Measurements from ENCODE around the gene OSGEP.

Gene OSGEP

GRCh38 chr14:20434701-20435581, 19.7 kb downstream of the OSGEP start:
- DNase-seq (ENCODE audit: low read depth, low spot score), result no peak

GRCh38 chr14:20429801-20430669, 24.6 kb downstream of the OSGEP start:
- no peak for DNase-seq (ENCODE audit: low read depth, low spot score)

GRCh38 chr14:20428802-20429201, 25.8 kb downstream of the OSGEP start:
- no peak for DNase-seq (ENCODE audit: low read depth, low spot score)

GRCh38 chr14:20428010-20428365, 26.6 kb downstream of the OSGEP start:
- DNase-seq (ENCODE audit: low read depth, low spot score), result no peak

- peak; percentile 14 for DNase-seq (ENCODE audit: low read depth, low spot score)
These were observed 27.2 kb downstream of the OSGEP start for GRCh38 chr14:20427231-20428009.

- DNase-seq (ENCODE audit: low read depth, low spot score), result no peak
These were observed 29.8 kb downstream of the OSGEP start for GRCh38 chr14:20424851-20425250.

GRCh38 chr14:20422886-20423285, 31.7 kb downstream of the OSGEP start:
- no peak for DNase-seq (ENCODE audit: low read depth, low spot score)

GRCh38 chr14:20421267-20421666, 33.3 kb downstream of the OSGEP start:
- no peak for DNase-seq (ENCODE audit: low read depth, low spot score)

GRCh38 chr14:20419419-20419818, 35.2 kb downstream of the OSGEP start:
- no peak for DNase-seq (ENCODE audit: low read depth, low spot score)

GRCh38 chr14:20418501-20418909, 36.1 kb downstream of the OSGEP start:
- no peak for DNase-seq (ENCODE audit: low read depth, low spot score)

- DNase-seq (ENCODE audit: low read depth, low spot score), result no peak
These were observed 37.1 kb downstream of the OSGEP start for GRCh38 chr14:20417250-20418186.

- no peak for DNase-seq (ENCODE audit: low read depth, low spot score)
These were observed 38.4 kb downstream of the OSGEP start for GRCh38 chr14:20416223-20416622.

GRCh38 chr14:20415782-20416206, 38.8 kb downstream of the OSGEP start:
- DNase-seq (ENCODE audit: low read depth, low spot score), result peak; percentile 56

GRCh38 chr14:20413744-20414082, 40.9 kb downstream of the OSGEP start:
- DNase-seq (ENCODE audit: low read depth, low spot score), result no peak

GRCh38 chr14:20412876-20413743, 41.5 kb downstream of the OSGEP start, which contains the start of gene TEP1:
TEP1 (minus strand) TSS chr14:20413501; CDS start chr14:20408439, 5,062 bp downstream.
- DNase-seq (ENCODE audit: low read depth, low spot score), result peak; percentile 87

- no peak for DNase-seq (ENCODE audit: low read depth, low spot score)
These were observed 42.2 kb downstream of the OSGEP start for GRCh38 chr14:20412411-20412810.

GRCh38 chr14:20409226-20409625, 45.4 kb downstream of the OSGEP start:
- no peak for DNase-seq (ENCODE audit: low read depth, low spot score)

- no peak for DNase-seq (ENCODE audit: low read depth, low spot score)
These were observed 51.1 kb downstream of the OSGEP start for GRCh38 chr14:20403521-20403920.

GRCh38 chr14:20400965-20401593, 53.5 kb downstream of the OSGEP start:
- no peak for DNase-seq (ENCODE audit: low read depth, low spot score)
